Adrenal gland (tissue), 12 donors: ENCODE results near the gene FADS2. TPM values are rescaled to one million over a fixed set of nuclear protein-coding genes. Genes with fewer than 3 reads are reported as not detected.

Source experiments
- DNase-seq, 7 donors: peaks; one replicate each; pipeline ENCODE4 v3.0.0-alpha.2; 2019 to 2020
- H3K27ac ChIP-seq, 5 donors: fragments of 200-600 bp; sonication (generic) in 4 of 5; 1 replicate in 3 of 5; 2 replicates in 2 of 5; pipeline versions ENCODE4 v1.5.1 to v1.8.0; 2016 to 2020; ENCODE audit warnings: mild to moderate bottlenecking in 1 of 5
- H3K27me3 ChIP-seq: fragments of 200-600 bp; 2 replicates; pipeline ENCODE4 v1.8.0; 2021
- H3K36me3 ChIP-seq, 2 donors: fragments of 200-600 bp; replicated peaks in 1 of 2; 1 replicate in 1 of 2; 2 replicates in 1 of 2; pipeline versions ENCODE4 v1.5.1 to v1.8.0; 2018 to 2022
- H3K4me1 ChIP-seq, 2 donors: fragments of 200-600 bp; replicated peaks in 1 of 2; 1 replicate in 1 of 2; 2 replicates in 1 of 2; pipeline versions ENCODE4 v1.5.1 to v1.8.0; 2018 to 2021
- H3K4me3 ChIP-seq, 4 donors: fragments of 200-600 bp; sonication (generic) in 3 of 4; one replicate each; pipeline ENCODE4 v1.5.1; 2016 to 2018
- H3K9me3 ChIP-seq, 3 donors: fragments of 200-600 bp; sonication (generic) in 1 of 3; replicated peaks in 1 of 3; 1 replicate in 2 of 3; 2 replicates in 1 of 3; pipeline versions ENCODE4 v1.5.1 to v1.8.0; 2016 to 2021
- CTCF ChIP-seq, 6 experiments: fragments of 450-650 bp in 4 of 6; fragments of 200-600 bp in 2 of 6; sonication (generic) in 1 of 6; IDR thresholded peaks; 1 replicate in 5 of 6; 2 replicates in 1 of 6; pipeline versions ENCODE4 v1.5.1 to v1.8.0; 2016 to 2021; ENCODE audit warnings: antibody characterized with exemption in 6 of 6, mild to moderate bottlenecking in 2 of 6, moderate library complexity in 1 of 6
- POLR2A ChIP-seq, 2 donors: fragments of 450-650 bp; IDR thresholded peaks; one replicate each; pipeline ENCODE4 v1.6.1; 2017; ENCODE audit warnings: antibody characterized with exemption in 2 of 2, mild to moderate bottlenecking in 2 of 2, moderate library complexity in 1 of 2
- WGBS, 4 donors: extraction: QIAGEN DNeasy Blood & Tissue Kit in 2 of 4; methylation state at CpG; one replicate each; pipeline versions ENCODE4 v1.1.5 to v1.1.7; 2013 to 2017; 5-methylcytosine and 5-hydroxymethylcytosine counted together
- intact Hi-C, 2 donors: fragments of 100-400 bp; cut with DNase I; formaldehyde crosslinking; loops; one replicate each; pipeline versions ENCODE4 v1.14.1 to v1.15.0; 2022 to 2023
- polyA plus RNA-seq, 3 donors: library from polyadenylated mRNA; stranded (reverse); fragments of 200-250 nt in 2 of 3; fragments of 350-450 nt in 1 of 3; fragmentation: Illumina TruSeq in 1 of 3; extraction: RNeasy Lipid Tissue Mini Kit (QIAGEN cat#74804) in 1 of 3; gene quantifications; one replicate each; pipeline ENCODE4 v1.2.3, GENCODE V29; 2013 to 2014
- total RNA-seq, 9 donors: library from RNA; depleted of rRNA in 4 of 9; stranded (reverse); fragments of >200 nt in 4 of 9; fragments of 120-200 nt in 1 of 9; fragmentation: NEBNext Ultra II Directional in 1 of 9; extraction: Animal tissue kit (Norgen Biotek cat#: 25700) in 1 of 9; gene quantifications; one replicate each; pipeline versions ENCODE4 v1.1.0 to v1.2.4, GENCODE V29; 2013 to 2023
- donor health status: healthy with polysubstance abuse.
- donor health status: Bipolar disorder and iron deficiency.
- donor health status: DM: yes; HTN: yes; CAD: no.
- donor health status: DM: no; HTN: no; CAD: no.
- donor health status: DM: no; HTN: no; CAD: no.
- donor health status: DM: yes; HTN: yes; CAD: no.

FADS2 gene
- total and polyA plus RNA-seq, 12 donors, result 134 to 1,327 (median 488) TPM

- Histone ChIP-seq H3K27me3 (no peaks in the 10 kb centered on the region), H3K27ac (peak overlapping the region in 3 of 5 donors; percentile 10 to 68 (median 54)), H3K4me1 (peaks cover 9 to 50% of the 10 kb centered on the region in 2 donors), H3K36me3 (peaks cover 0 to 67% of the 10 kb centered on the region in 2 donors), H3K9me3 (no peaks in the 10 kb centered on the region), H3K4me3 (no peak overlapping the region)
- intact Hi-C loops, result no loop called here
- TF ChIP-seq POLR2A (IDR thresholded peaks at IDR 0.05), result no peak
- TF ChIP-seq CTCF (IDR thresholded peaks at IDR 0.05), result no peak
- DNase-seq, result peak in 5 of 7 donors; percentile 47 to 80 (median 68)
- 72 to 77% (median 73%) methylated on average over 20 to 24 of the region's 24 CpGs for WGBS, 4 donors
These were observed 23.2 kb downstream of the FADS2 start for GRCh38 chr11:61851113-61851899.

- peaks cover 15 to 56% of the 10 kb centered on the region in 2 donors for H3K4me1 ChIP-seq
- H3K4me3 ChIP-seq, result no peak overlapping the region
- peaks cover 0 to 69% of the 10 kb centered on the region in 2 donors for H3K36me3 ChIP-seq
- 29 to 52% (median 48%) methylated on average over 6 of the region's 6 CpGs for WGBS, 4 donors
- intact Hi-C loops, result no loop called here
- peak overlapping the region in 4 of 5 donors; percentile 9 to 68 (median 32) for H3K27ac ChIP-seq
- peak in 1 of 7 donors; percentile 44 for DNase-seq
- no peaks in the 10 kb centered on the region for H3K9me3 ChIP-seq
- H3K27me3 ChIP-seq, result no peaks in the 10 kb centered on the region
- TF ChIP-seq CTCF (IDR thresholded peaks at IDR 0.05) (no peak), POLR2A (IDR thresholded peaks at IDR 0.05) (no peak)
These were observed 23.8 kb downstream of the FADS2 start for GRCh38 chr11:61851900-61852295.

GRCh38 chr11:61853698-61854169 is 25.6 kb downstream of the FADS2 start:
- Histone ChIP-seq H3K9me3 (no peaks in the 10 kb centered on the region), H3K4me3 (no peak overlapping the region), H3K4me1 (peaks cover 11 to 49% of the 10 kb centered on the region in 2 donors), H3K27ac (peak overlapping the region; percentile 12 to 70 (median 58)), H3K36me3 (peaks cover 0 to 70% of the 10 kb centered on the region in 2 donors), H3K27me3 (no peaks in the 10 kb centered on the region)
- no peak for TF ChIP-seq CTCF (IDR thresholded peaks at IDR 0.05)
- intact Hi-C loops, result no loop called here
- peak in 4 of 7 donors; percentile 59 to 85 (median 72) for DNase-seq
- 31 to 33% (median 32%) methylated on average over 2 to 13 of the region's 13 CpGs; no CpG with 5 or more reads in 1 of the 4 donors for WGBS, 4 donors

GRCh38 chr11:61854206-61854895 is 26.3 kb downstream of the FADS2 start:
- peak overlapping the region in 4 of 5 donors; percentile 12 to 62 (median 54) for H3K27ac ChIP-seq

More at GRCh38 chr11:61854206-61854895, 26.3 kb downstream of the FADS2 start:
- TF ChIP-seq POLR2A (IDR thresholded peaks at IDR 0.05), result no peak
- no peak for TF ChIP-seq CTCF (IDR thresholded peaks at IDR 0.05)
- H3K4me1 ChIP-seq, result peaks cover 11 to 47% of the 10 kb centered on the region in 2 donors
- H3K27me3 ChIP-seq, result no peaks in the 10 kb centered on the region
- 84 to 86% (median 85%) methylated on average over 15 to 17 of the region's 17 CpGs for WGBS, 4 donors
- H3K9me3 ChIP-seq, result no peaks in the 10 kb centered on the region
- intact Hi-C loops, result no loop called here
- no peak overlapping the region for H3K4me3 ChIP-seq
- H3K36me3 ChIP-seq, result peaks cover 0 to 70% of the 10 kb centered on the region in 2 donors
- DNase-seq, result no peak
